Fibroblast of mammary gland (primary cell): ENCODE results near the gene ZNF664.

Experiments
- DNase-seq: peaks from one replicate; pipeline ENCODE4 v3.0.0-alpha.2; 2010; ENCODE audit warnings: low read depth
- H3K4me3 ChIP-seq: 2 replicates; pipeline ENCODE4 v1.5.1; 2011; ENCODE audit warnings: low read depth, mild to moderate bottlenecking, low read length, moderate library complexity; ENCODE audit not compliant: control insufficient read depth
- TF ChIP-seq, protein P1 (sequence below): conservative IDR thresholded peaks from 2 replicates; pipeline ENCODE4 v1.5.1; 2011; ENCODE audit warnings: low read depth, low read length, inconsistent platforms; ENCODE audit not compliant: control insufficient read depth, insufficient read depth

Gene ZNF664

DNA sequence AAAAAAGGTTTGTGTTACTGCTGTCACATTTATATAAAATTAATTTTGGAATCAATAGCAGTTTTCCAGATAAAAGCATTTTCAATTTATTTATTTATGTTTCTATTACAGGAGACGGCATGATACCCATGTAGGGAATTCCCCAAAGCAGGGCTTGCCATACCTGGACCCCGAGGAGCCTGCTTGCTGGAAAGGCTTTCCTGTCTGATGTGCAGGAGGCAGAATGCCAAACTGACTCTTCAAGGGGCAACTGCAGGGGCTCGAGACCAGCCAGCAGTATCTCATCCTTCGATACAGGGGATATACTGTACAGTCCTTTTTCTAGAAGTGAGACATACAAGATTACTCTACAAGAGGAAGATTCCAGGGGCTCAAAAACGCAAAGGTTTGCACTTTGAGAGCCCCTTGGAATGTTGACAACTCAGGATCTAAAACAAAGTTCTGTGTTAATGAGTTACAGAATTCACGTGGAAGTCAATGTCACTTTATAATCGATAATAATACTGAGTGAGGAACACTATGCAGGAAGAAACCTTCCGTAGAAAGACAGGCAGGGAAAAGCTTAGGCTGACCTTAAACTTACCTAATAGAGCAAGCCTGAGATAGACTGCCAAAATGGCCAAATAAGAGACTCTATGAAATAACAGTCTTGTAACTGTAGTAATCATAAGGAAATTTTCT, 38.6 kb downstream of the ZNF664 start:
- DNase-seq = no peak
- no peak overlapping the region for H3K4me3 ChIP-seq
- TF ChIP-seq, protein P1, sequence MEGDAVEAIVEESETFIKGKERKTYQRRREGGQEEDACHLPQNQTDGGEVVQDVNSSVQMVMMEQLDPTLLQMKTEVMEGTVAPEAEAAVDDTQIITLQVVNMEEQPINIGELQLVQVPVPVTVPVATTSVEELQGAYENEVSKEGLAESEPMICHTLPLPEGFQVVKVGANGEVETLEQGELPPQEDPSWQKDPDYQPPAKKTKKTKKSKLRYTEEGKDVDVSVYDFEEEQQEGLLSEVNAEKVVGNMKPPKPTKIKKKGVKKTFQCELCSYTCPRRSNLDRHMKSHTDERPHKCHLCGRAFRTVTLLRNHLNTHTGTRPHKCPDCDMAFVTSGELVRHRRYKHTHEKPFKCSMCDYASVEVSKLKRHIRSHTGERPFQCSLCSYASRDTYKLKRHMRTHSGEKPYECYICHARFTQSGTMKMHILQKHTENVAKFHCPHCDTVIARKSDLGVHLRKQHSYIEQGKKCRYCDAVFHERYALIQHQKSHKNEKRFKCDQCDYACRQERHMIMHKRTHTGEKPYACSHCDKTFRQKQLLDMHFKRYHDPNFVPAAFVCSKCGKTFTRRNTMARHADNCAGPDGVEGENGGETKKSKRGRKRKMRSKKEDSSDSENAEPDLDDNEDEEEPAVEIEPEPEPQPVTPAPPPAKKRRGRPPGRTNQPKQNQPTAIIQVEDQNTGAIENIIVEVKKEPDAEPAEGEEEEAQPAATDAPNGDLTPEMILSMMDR = no peak

DNA sequence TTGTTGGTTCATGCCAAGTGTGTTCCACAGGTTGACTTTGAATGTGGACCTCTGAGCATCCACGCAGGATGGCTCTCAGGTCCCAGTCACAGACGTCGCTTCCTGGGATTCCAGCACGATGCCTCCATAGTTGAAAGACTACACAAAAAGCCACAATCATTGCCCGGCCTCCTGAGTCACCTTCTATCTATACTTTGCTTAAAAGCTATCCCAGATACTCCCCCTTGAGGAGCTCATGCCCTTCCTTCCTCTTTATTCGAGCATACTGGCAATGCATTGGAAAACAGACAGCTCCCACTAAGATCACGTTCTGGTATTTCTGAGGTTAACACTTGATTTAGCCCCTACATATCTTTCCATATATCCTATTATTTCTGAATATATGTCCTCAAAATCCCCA, 40.1 kb downstream of the ZNF664 start:
- TF ChIP-seq, protein P1 = no peak
- H3K4me3 ChIP-seq = no peak overlapping the region
- DNase-seq = no peak

DNA sequence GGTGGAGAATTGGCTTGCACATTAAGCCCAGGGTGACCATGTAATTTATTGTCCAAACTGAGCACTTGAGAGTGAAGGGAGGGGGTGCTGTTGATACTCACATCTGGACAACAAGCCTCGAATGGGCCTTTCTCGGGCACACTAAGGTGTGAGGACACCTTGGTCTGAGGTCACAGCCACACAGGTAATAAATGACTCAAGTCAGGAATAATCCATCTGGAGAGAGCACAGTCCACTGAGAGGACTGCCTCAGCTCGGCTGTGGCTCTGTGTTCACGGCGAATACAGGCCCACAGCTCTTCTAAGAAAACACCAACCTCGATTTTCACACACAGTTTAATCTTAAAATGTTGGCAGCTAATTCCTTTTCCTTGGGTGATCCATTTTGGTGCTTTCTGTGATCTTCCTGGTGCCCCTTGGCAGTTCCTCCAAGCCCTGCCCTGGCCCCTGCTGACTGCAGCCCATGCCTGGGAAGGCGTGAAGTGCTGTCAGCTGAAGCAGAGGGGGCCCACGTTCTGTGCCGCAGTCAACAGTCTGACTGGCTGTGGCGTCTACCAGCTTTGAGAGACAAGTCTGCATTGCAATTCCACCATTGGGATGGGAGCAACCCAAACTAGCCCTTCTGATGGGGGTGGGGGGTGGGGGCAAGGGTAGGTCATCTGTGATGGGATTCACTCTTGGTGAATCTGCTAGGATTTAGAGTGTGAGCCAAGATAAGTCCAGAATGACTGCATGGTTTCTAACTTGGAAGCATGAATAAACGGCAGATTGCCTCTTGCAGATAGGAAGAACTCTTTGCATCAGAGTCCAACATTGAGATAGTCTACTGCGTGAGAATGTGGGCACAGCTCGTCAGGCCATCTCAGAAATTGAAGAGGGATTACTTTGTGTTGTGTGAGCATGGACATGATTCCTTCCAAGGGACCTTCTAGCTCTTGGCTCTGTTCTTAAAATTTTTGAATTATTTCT, 42.8 kb downstream of the ZNF664 start:
- DNase-seq = no peak
- TF ChIP-seq, protein P1 = no peak
- H3K4me3 ChIP-seq = no peak overlapping the region

DNA sequence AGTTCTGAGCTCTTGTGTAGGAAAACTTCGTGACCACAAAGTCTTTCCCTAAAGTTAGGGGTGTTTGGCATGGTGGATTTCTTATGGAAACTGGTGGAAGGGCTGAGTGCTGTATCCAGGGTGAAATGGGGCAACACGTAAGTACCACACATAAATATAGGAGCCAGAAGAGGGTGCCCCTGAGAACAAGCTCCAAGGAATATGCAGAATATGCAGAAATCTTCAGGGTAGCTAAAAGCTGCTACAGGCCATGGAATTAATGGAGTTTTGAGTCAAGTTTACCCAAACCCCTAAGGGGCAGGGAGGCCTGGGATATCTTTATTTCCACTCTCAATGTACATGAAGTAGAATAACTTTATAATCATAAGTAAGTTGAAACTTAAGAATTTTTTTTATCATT, 44.0 kb downstream of the ZNF664 start:
- TF ChIP-seq, protein P1 = no peak
- DNase-seq = no peak
- H3K4me3 ChIP-seq = no peak overlapping the region

DNA sequence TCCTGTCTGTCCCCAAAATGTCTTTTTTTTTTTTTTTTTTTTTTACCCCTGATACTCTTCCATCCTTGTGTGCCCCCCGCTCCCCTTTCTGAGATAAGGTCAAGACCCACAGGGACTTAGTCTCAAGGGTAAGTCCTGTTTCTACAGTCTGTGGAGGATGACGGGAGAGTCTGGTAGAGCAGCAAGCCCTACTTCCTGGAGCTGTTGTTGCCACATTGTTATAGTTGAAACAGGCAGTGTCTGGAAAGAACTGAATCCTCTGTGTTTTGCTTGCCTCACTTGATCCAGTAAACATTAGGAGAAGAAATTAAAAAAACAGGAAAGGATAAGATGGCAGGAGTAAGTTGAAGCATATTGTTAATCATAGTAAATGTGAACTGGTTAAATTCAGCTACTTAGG, 45.5 kb downstream of the ZNF664 start:
- H3K4me3 ChIP-seq = no peak overlapping the region
- DNase-seq = no peak
- TF ChIP-seq, protein P1 = no peak

DNA sequence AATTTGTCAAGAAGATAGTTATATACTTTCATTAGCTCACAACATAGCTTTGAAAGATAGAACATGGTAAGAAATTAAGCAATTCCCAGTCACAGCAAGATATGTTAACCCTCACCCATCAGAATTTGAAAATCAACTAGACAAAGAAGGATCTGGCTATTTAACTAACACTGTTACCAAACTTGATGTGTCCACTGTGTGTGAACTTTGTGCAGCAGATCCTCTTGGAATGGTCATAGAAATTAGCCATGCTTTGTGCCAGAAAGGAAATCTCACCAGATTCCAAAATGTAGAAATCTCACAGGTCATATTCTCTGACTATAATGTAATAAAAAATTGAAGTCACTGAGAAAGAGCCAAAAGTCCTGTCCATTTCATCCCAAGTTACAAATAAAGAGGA, 46.1 kb downstream of the ZNF664 start:
- TF ChIP-seq, protein P1 = no peak
- no peak for DNase-seq
- no peak overlapping the region for H3K4me3 ChIP-seq
